IMR-90 (cell line): Measurements from ENCODE around the gene PUDP. TPM values are rescaled to one million over a fixed set of nuclear protein-coding genes. Genes with fewer than 3 reads are reported as not detected.
"Not testable (repeated sequence)": the region's sequence is repeated elsewhere in the genome, so short reads cannot be mapped to it uniquely, and the experiment has no call there.

Experiments used
- ATAC-seq: fragments of 200-7000 bp; cut with Tn5 transposase; 2 replicates; pipeline ENCODE4 v1.9.1; 2020; ENCODE audit warnings: low read depth, mild to moderate bottlenecking, moderate library complexity
- BruUV-seq: library from RNA; stranded (reverse); fragments of 400-500 nt; replicated peaks from 2 replicates; lab custom pipeline; 2021; lab: Mats Ljungman, UMichigan
- CTCF ChIA-PET: fragments of 300-600 bp; formaldehyde crosslinking; extraction: SDS; loops from one replicate; lab custom pipeline; 2021; ENCODE audit warnings: antibody characterized with exemption; lab: Yijun Ruan, JAX
- POLR2A ChIA-PET: fragments of 300-600 bp; sonication (Branson Sonifier 250); formaldehyde crosslinking; loops from one replicate; lab custom pipeline; 2022; ENCODE audit warnings: antibody characterized with exemption; ENCODE audit not compliant: unreplicated experiment; lab: Charles Lee
- DNase-seq: peaks from one replicate; pipeline ENCODE4 v3.0.0; 2013
- H2AFZ ChIP-seq: replicated peaks from 2 replicates; pipeline ENCODE3; 2013; ENCODE audit warnings: low read length, mild to moderate bottlenecking; ENCODE audit not compliant: poor library complexity
- H2AK5ac ChIP-seq: 2 replicates; pipeline ENCODE4 v1.6.1; 2013; ENCODE audit warnings: low read depth, low read length, inconsistent platforms
- H2AK9ac ChIP-seq: replicated peaks from 2 replicates; pipeline ENCODE3; 2013; ENCODE audit warnings: mild to moderate bottlenecking, low read depth, low read length, moderate library complexity; ENCODE audit not compliant: poor library complexity
- H2BK120ac ChIP-seq: 2 replicates; pipeline ENCODE4 v1.6.1; 2013; ENCODE audit warnings: low read depth, low read length, inconsistent platforms
- H2BK15ac ChIP-seq: 3 replicates; pipeline ENCODE4 v1.6.1; 2013; ENCODE audit warnings: low read depth, low read length, inconsistent platforms
- H2BK20ac ChIP-seq: 2 replicates; pipeline ENCODE4 v1.6.1; 2013; ENCODE audit warnings: low read depth, mild to moderate bottlenecking, inconsistent platforms, low read length, moderate library complexity
- H2BK5ac ChIP-seq: 2 replicates; pipeline ENCODE4 v1.6.1; 2013; ENCODE audit warnings: mild to moderate bottlenecking, low read depth, low read length, inconsistent platforms; ENCODE audit not compliant: poor library complexity, severe bottlenecking
- H3K14ac ChIP-seq: replicated peaks from 2 replicates; pipeline ENCODE4 v1.6.1; 2013; ENCODE audit warnings: low read depth, low read length, inconsistent platforms
- H3K18ac ChIP-seq: 2 replicates; pipeline ENCODE4 v1.6.1; 2013; ENCODE audit warnings: low read depth, low read length, control low read depth
- H3K23ac ChIP-seq: 2 replicates; pipeline ENCODE4 v1.6.1; 2013; ENCODE audit warnings: low read depth, low read length, inconsistent platforms
- H3K27ac ChIP-seq: 2 replicates; pipeline ENCODE4 v1.5.1; 2013; ENCODE audit warnings: mild to moderate bottlenecking, control low read depth, low read length; ENCODE audit not compliant: insufficient read depth
- H3K27me3 ChIP-seq: 2 replicates; pipeline ENCODE4 v1.6.1; 2013; ENCODE audit warnings: low read length; ENCODE audit not compliant: control insufficient read depth, insufficient read depth
- H3K36me3 ChIP-seq: 2 replicates; pipeline ENCODE4 v1.6.1; 2013; ENCODE audit warnings: low read length, mixed read lengths; ENCODE audit not compliant: control insufficient read depth, insufficient read depth
- H3K4ac ChIP-seq: 2 replicates; pipeline ENCODE4 v1.6.1; 2013; ENCODE audit warnings: low read depth, low read length, inconsistent platforms
- H3K4me1 ChIP-seq: 2 replicates; pipeline ENCODE4 v1.6.1; 2013; ENCODE audit warnings: low read length, mixed read lengths; ENCODE audit not compliant: control insufficient read depth, insufficient read depth
- H3K4me2 ChIP-seq: 2 replicates; pipeline ENCODE4 v1.6.1; 2013; ENCODE audit warnings: low read depth, mild to moderate bottlenecking, control low read depth, low read length, moderate library complexity
- H3K4me3 ChIP-seq: 2 replicates; pipeline ENCODE4 v1.5.1; 2013; ENCODE audit warnings: low read depth, mild to moderate bottlenecking, control low read depth, low read length, moderate library complexity; ENCODE audit not compliant: insufficient read depth
- H3K56ac ChIP-seq: 2 replicates; pipeline ENCODE4 v1.6.1; 2013; ENCODE audit warnings: low read length, inconsistent platforms; ENCODE audit not compliant: insufficient read depth; ENCODE audit errors: extremely low read depth
- H3K79me1 ChIP-seq, 2 experiments: 2 replicates each; pipeline ENCODE4 v1.6.1; 2013; ENCODE audit warnings: low read length in 2 of 2, inconsistent platforms in 1 of 2, low read depth in 1 of 2
- H3K9ac ChIP-seq: 2 replicates; pipeline ENCODE4 v1.6.1; 2013; ENCODE audit warnings: low read depth, low read length, control low read depth
- H3K9me1 ChIP-seq: 2 replicates; pipeline ENCODE4 v1.6.1; 2013; ENCODE audit warnings: low read length, inconsistent platforms; ENCODE audit not compliant: insufficient read depth
- H3K9me3 ChIP-seq: 2 replicates; pipeline ENCODE4 v1.6.1; 2013; ENCODE audit warnings: low read length; ENCODE audit not compliant: control insufficient read depth, insufficient read depth
- H4K20me1 ChIP-seq: 2 replicates; pipeline ENCODE4 v1.6.1; 2013; ENCODE audit warnings: low read length, inconsistent platforms; ENCODE audit not compliant: insufficient read depth
- H4K5ac ChIP-seq: 2 replicates; pipeline ENCODE4 v1.6.1; 2013; ENCODE audit warnings: mild to moderate bottlenecking, low read depth, low read length, control low read depth
- H4K8ac ChIP-seq, 2 experiments: 2 replicates each; pipeline ENCODE4 v1.6.1; 2013; ENCODE audit warnings: low read depth in 2 of 2, low read length in 2 of 2, control low read depth in 1 of 2, inconsistent platforms in 1 of 2
- H4K91ac ChIP-seq: 2 replicates; pipeline ENCODE4 v1.6.1; 2013; ENCODE audit warnings: low read depth, low read length, inconsistent platforms; ENCODE audit not compliant: insufficient read depth
- CHD1 ChIP-seq: IDR thresholded peaks from 2 replicates; pipeline ENCODE4 v1.6.1; 2012; ENCODE audit warnings: low read depth, low read length, improper control_type of control experiment
- CTCF ChIP-seq: conservative IDR thresholded peaks from 2 replicates; pipeline ENCODE4 v1.5.1; 2012; ENCODE audit warnings: mild to moderate bottlenecking, low read depth, low read length, improper control_type of control experiment
- RAD21 ChIP-seq: IDR thresholded peaks from 2 replicates; pipeline ENCODE4 v1.6.1; 2012; ENCODE audit warnings: low read length, improper control_type of control experiment
- RFX5 ChIP-seq: IDR thresholded peaks from 2 replicates; pipeline ENCODE4 v1.8.0; 2012; ENCODE audit warnings: low read depth, mild to moderate bottlenecking, low read length, moderate library complexity
- WGBS, 2 experiments: methylation state at CpG; one replicate each; pipeline versions ENCODE4 v1.1.5 to v1.1.7; 2013; ENCODE audit warnings: missing lambda C conversion rate in 2 of 2; ENCODE audit not compliant: insufficient read length in 1 of 2; ENCODE audit errors: extremely low coverage in 2 of 2; 5-methylcytosine and 5-hydroxymethylcytosine counted together
- dilution Hi-C: fragments of 300-500 bp; cut with HindIII; formaldehyde crosslinking; loops from one replicate; pipeline ENCODE4 v1.14.3; 2018; ENCODE audit warnings: low sequenced_read_pairs; ENCODE audit not compliant: unreplicated experiment
- in situ Hi-C: fragments of 300-500 bp; cut with MboI; formaldehyde crosslinking; loops from 3 replicates; pipeline ENCODE4 v1.14.3; 2019; ENCODE audit warnings: low sequenced_read_pairs, inconsistent platforms, mixed read lengths
- intact Hi-C: fragments of 100-400 bp; cut with micrococcal nuclease; formaldehyde crosslinking; loops from 2 replicates; pipeline ENCODE4 v1.10.0; 2022
- polyA plus RNA-seq, 3 experiments: library from polyadenylated mRNA; depleted of rRNA; stranded (reverse); fragments of >200 nt; gene quantifications; 2 replicates each; pipeline ENCODE4 v1.2.3, GENCODE V29; 2012; ENCODE audit warnings: low replicate concordance in 1 of 3
- total RNA-seq: library from RNA; depleted of rRNA; stranded (reverse); fragments of >200 nt; gene quantifications from 2 replicates; pipeline ENCODE4 v1.2.3, GENCODE V29; 2012

Gene PUDP
- total and polyA plus RNA-seq, 2 of the 4 experiments (the other 2 are of a cell fraction), result 22.2 to 28.6 TPM

GRCh38 chrX:7179446-7179845 lies 31.5 kb upstream of the PUDP start:
- no peak overlapping the region for H2BK15ac ChIP-seq
- H3K4ac ChIP-seq, result no peak overlapping the region
- no peak overlapping the region for H2AFZ ChIP-seq
- no peak overlapping the region for H2BK5ac ChIP-seq
- ChIA-PET CTCF (no interaction called here), POLR2A (no interaction called here)
- dilution Hi-C loops, result no loop called here
- no peak overlapping the region for H4K8ac ChIP-seq
- ATAC-seq, result no peak
- H3K79me1 ChIP-seq, result no peaks in the 10 kb centered on the region
- H3K9me3 ChIP-seq, result no peaks in the 10 kb centered on the region
- no peak overlapping the region for H3K4me3 ChIP-seq
- no CpG with 5 or more reads among the region's 2 CpGs for WGBS, 2 experiments
- H2BK120ac ChIP-seq, result no peak overlapping the region
- H3K56ac ChIP-seq, result no peak overlapping the region
- H3K18ac ChIP-seq, result no peak overlapping the region
- H3K36me3 ChIP-seq, result no peaks in the 10 kb centered on the region
- no peak overlapping the region for H3K14ac ChIP-seq
- H3K4me1 ChIP-seq, result no peaks in the 10 kb centered on the region
- no peaks in the 10 kb centered on the region for H4K20me1 ChIP-seq
- in situ Hi-C loops, result no loop called here
- TF ChIP-seq RAD21, result no peak
- no peak for TF ChIP-seq CHD1
- TF ChIP-seq CTCF, result no peak
- TF ChIP-seq RFX5, result no peak
- H3K9me1 ChIP-seq, result no peaks in the 10 kb centered on the region
- H3K9ac ChIP-seq, result no peak overlapping the region
- intact Hi-C loops, result no loop called here
- no peak overlapping the region for H2BK20ac ChIP-seq
- no peak overlapping the region for H4K5ac ChIP-seq
- no peak overlapping the region for H3K27ac ChIP-seq
- no peak overlapping the region for H3K4me2 ChIP-seq
- no peak for DNase-seq
- H4K91ac ChIP-seq, result no peak overlapping the region
- H2AK9ac ChIP-seq, result no peak overlapping the region
- H2AK5ac ChIP-seq, result no peak overlapping the region
- no peaks in the 10 kb centered on the region for H3K27me3 ChIP-seq
- no peak overlapping the region for H3K23ac ChIP-seq
- no TSS peak for BruUV-seq

GRCh38 chrX:7178859-7179258 lies 30.9 kb upstream of the PUDP start:
- WGBS, 2 experiments, result no CpG with 5 or more reads among the region's 2 CpGs
- H3K79me1 ChIP-seq, H2AK5ac ChIP-seq, H3K9ac ChIP-seq, ATAC-seq, CTCF ChIA-PET, H3K9me1 ChIP-seq, BruUV-seq, H2AFZ ChIP-seq, H2AK9ac ChIP-seq, intact Hi-C loops, H3K4me3 ChIP-seq, H2BK5ac ChIP-seq, H3K4me2 ChIP-seq, H3K36me3 ChIP-seq, DNase-seq, H4K8ac ChIP-seq, H3K14ac ChIP-seq, dilution Hi-C loops, H2BK120ac ChIP-seq, H2BK20ac ChIP-seq, H3K27me3 ChIP-seq, H4K5ac ChIP-seq, H3K23ac ChIP-seq, H2BK15ac ChIP-seq, H3K4ac ChIP-seq, H3K56ac ChIP-seq, H3K27ac ChIP-seq, in situ Hi-C loops, H3K18ac ChIP-seq, H3K4me1 ChIP-seq, H4K20me1 ChIP-seq, POLR2A ChIA-PET, H3K9me3 ChIP-seq, H4K91ac ChIP-seq: not testable (repeated sequence)
